K562 (cell line): Measurements from ENCODE around the gene PTP4A2. TPM values are rescaled to one million over a fixed set of nuclear protein-coding genes. Genes with fewer than 3 reads are reported as not detected.

Source experiments
- HNRNPL ChIP-seq: fragments of 200-400 bp; formaldehyde crosslinking; IDR thresholded peaks from 2 replicates; pipeline ENCODE4 v1.6.1; 2017; ENCODE audit warnings: low read depth, mild to moderate bottlenecking, low read length
- MBD1 ChIP-seq: fragments of 250-450 bp; sonication (Bioruptor Pico); IDR thresholded peaks from 2 replicates; pipeline ENCODE4 v1.8.0; 2022; ENCODE audit warnings: inconsistent platforms
- NUFIP1 ChIP-seq: fragments of 450-650 bp; IDR thresholded peaks from 2 replicates; pipeline ENCODE4 v1.6.1; 2018; ENCODE audit not compliant: partially characterized antibody
- PML ChIP-seq: IDR thresholded peaks from 2 replicates; pipeline ENCODE4 v1.6.1; 2012; ENCODE audit warnings: low read length, inconsistent platforms
- PRPF4 ChIP-seq: fragments of 200-400 bp; formaldehyde crosslinking; IDR thresholded peaks from one replicate; pipeline ENCODE4 v1.6.1; 2017; ENCODE audit warnings: low read length, low read depth, mild to moderate bottlenecking; ENCODE audit not compliant: insufficient read depth, poor library complexity, severe bottlenecking
- SP1 ChIP-seq: sonication (generic); formaldehyde crosslinking; IDR thresholded peaks from 2 replicates; pipeline ENCODE4 v1.8.1; 2022; ENCODE audit warnings: mild to moderate bottlenecking, missing genetic modification reagents
- VEZF1 ChIP-seq: fragments of 200-800 bp; sonication (Bioruptor generic); IDR thresholded peaks from 2 replicates; pipeline ENCODE4 v1.6.1; 2017; ENCODE audit warnings: missing genetic modification characterization, missing compliant biosample characterization
- ZBTB9 ChIP-seq: fragments of 450-650 bp; formaldehyde crosslinking; IDR thresholded peaks from 2 replicates; pipeline ENCODE4 v1.4.0; 2020; ENCODE audit warnings: mild to moderate bottlenecking, moderate library complexity
- ZNF592 ChIP-seq: fragments of 450-650 bp; IDR thresholded peaks from 2 replicates; pipeline ENCODE4 v1.6.1; 2017; ENCODE audit warnings: antibody characterized with exemption, mild to moderate bottlenecking
- polyA plus RNA-seq, 8 experiments: library from polyadenylated mRNA; depleted of rRNA in 4 of 8; stranded (reverse) in 5 of 8; unstranded in 3 of 8; fragments of >200 nt; fragmentation: Nextera tagmentation in 2 of 8; fragmentation: Illumina TruSeq in 1 of 8; extraction: Ambion mirVana in 2 of 8; extraction: Trizol in 1 of 8; gene quantifications; 2 replicates each; pipeline versions ENCODE4 v1.2.1 to v1.2.3, GENCODE V29; 2011 to 2014; ENCODE audit warnings: inconsistent platforms in 1 of 8, missing spikeins in 1 of 8
- total RNA-seq, 7 experiments: library from RNA; depleted of rRNA in 6 of 7; stranded (reverse); fragments of >200 nt in 6 of 7; fragmentation: Illumina TruSeq in 2 of 7; extraction: Trizol in 2 of 7; gene quantifications; 2 replicates each; pipeline versions ENCODE4 v1.2.1 to v1.2.3, GENCODE V29; 2011 to 2021; ENCODE audit warnings: low replicate concordance in 1 of 7
- TF ChIP-seq, protein P1 (sequence below): fragments of 250-450 bp; sonication (Bioruptor Pico); IDR thresholded peaks from 2 replicates; pipeline ENCODE4 v1.4.0; 2020

PTP4A2 gene
- total and polyA plus RNA-seq, 9 of the 15 experiments (the other 6 are each of a cell fraction or from before 2014, with no cell fraction given): 197 to 870 (median 480) TPM

DNA sequence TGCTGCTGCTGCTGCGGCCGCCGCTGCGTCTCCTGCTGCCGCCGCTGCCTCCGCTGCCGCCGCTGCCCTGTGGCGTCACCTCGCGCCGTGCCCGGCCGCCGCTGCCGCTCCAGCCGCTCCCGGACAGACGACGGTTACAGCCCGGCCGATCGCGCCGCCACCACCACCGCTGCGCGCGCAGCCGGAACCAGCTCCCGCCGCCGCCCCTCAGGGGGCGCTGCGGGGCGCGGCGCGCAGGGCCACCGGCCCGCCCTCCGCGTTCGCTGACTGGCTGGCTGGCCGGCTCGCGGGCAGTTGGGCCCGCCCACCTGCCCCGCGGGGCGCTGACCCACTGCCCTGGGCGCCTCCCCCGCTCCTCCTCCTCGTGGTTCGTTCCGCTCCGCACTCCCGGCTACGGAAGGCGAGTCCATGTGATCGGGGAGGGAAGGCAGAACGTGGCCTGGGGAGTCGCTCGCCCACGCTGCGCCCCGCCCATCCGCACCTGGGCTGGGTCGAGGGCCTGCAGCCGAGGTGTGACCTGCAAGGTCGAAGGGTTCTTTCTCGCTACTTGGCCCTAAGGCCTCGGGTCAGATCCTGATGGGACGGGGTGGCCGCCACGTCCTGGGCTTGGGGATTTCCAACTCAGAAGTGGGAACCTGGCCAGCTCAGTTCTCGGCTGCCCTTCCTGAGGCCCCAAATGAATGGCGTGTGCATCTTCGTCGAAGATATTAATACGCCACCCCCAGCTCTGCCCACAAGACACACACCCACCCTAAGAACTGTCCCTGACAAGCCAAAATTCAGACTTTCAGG, at the start of gene PTP4A2 (continued):
- TF ChIP-seq ZBTB9 (CRISPR knock-in tag) (peak; percentile 28; the same call in 1 of the 2 replicates), ZNF592 (peak; percentile 97), NUFIP1 (peak; percentile 67), PRPF4 (peak; percentile 62), PML (peak; percentile 59), SP1 (CRISPR knock-in tag) (peak; percentile 99), VEZF1 (CRISPR knock-in tag) (peak; percentile 59), MBD1 (CRISPR knock-in tag) (no peak), HNRNPL (peak; percentile 83)
- TF ChIP-seq, protein P1, sequence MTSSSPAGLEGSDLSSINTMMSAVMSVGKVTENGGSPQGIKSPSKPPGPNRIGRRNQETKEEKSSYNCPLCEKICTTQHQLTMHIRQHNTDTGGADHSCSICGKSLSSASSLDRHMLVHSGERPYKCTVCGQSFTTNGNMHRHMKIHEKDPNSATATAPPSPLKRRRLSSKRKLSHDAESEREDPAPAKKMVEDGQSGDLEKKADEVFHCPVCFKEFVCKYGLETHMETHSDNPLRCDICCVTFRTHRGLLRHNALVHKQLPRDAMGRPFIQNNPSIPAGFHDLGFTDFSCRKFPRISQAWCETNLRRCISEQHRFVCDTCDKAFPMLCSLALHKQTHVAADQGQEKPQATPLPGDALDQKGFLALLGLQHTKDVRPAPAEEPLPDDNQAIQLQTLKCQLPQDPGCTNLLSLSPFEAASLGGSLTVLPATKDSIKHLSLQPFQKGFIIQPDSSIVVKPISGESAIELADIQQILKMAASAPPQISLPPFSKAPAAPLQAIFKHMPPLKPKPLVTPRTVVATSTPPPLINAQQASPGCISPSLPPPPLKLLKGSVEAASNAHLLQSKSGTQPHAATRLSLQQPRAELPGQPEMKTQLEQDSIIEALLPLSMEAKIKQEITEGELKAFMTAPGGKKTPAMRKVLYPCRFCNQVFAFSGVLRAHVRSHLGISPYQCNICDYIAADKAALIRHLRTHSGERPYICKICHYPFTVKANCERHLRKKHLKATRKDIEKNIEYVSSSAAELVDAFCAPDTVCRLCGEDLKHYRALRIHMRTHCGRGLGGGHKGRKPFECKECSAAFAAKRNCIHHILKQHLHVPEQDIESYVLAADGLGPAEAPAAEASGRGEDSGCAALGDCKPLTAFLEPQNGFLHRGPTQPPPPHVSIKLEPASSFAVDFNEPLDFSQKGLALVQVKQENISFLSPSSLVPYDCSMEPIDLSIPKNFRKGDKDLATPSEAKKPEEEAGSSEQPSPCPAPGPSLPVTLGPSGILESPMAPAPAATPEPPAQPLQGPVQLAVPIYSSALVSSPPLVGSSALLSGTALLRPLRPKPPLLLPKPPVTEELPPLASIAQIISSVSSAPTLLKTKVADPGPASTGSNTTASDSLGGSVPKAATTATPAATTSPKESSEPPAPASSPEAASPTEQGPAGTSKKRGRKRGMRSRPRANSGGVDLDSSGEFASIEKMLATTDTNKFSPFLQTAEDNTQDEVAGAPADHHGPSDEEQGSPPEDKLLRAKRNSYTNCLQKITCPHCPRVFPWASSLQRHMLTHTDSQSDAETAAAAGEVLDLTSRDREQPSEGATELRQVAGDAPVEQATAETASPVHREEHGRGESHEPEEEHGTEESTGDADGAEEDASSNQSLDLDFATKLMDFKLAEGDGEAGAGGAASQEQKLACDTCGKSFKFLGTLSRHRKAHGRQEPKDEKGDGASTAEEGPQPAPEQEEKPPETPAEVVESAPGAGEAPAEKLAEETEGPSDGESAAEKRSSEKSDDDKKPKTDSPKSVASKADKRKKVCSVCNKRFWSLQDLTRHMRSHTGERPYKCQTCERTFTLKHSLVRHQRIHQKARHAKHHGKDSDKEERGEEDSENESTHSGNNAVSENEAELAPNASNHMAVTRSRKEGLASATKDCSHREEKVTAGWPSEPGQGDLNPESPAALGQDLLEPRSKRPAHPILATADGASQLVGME (CRISPR knock-in tag): no peak
